22Rv1 (cell line): ENCODE data around the gene SDK2.

ENCODE experiments used
- ZFX ChIP-seq: fragments of 450-650 bp; IDR thresholded peaks from 2 replicates; pipeline ENCODE4 v1.6.1; 2017; ENCODE audit warnings: antibody characterized with exemption, borderline replicate concordance
- TF ChIP-seq, protein P1 (sequence below): fragments of 450-650 bp; IDR thresholded peaks from 2 replicates; pipeline ENCODE4 v1.5.1; 2017; ENCODE audit warnings: mild to moderate bottlenecking

- TF ChIP-seq, protein P1, sequence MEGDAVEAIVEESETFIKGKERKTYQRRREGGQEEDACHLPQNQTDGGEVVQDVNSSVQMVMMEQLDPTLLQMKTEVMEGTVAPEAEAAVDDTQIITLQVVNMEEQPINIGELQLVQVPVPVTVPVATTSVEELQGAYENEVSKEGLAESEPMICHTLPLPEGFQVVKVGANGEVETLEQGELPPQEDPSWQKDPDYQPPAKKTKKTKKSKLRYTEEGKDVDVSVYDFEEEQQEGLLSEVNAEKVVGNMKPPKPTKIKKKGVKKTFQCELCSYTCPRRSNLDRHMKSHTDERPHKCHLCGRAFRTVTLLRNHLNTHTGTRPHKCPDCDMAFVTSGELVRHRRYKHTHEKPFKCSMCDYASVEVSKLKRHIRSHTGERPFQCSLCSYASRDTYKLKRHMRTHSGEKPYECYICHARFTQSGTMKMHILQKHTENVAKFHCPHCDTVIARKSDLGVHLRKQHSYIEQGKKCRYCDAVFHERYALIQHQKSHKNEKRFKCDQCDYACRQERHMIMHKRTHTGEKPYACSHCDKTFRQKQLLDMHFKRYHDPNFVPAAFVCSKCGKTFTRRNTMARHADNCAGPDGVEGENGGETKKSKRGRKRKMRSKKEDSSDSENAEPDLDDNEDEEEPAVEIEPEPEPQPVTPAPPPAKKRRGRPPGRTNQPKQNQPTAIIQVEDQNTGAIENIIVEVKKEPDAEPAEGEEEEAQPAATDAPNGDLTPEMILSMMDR, result no peak
- TF ChIP-seq ZFX, result no peak
Observed at GRCh38 chr17:73576556-73577098, 67.6 kb downstream of the SDK2 start.
